ENCODE data around the gene SRPRA.
A peak's percentile ranks its signal among the peaks of the same experiment; 100 is the strongest.
"Not testable (repeated sequence)": the region's sequence is repeated elsewhere in the genome, so short reads cannot be mapped to it uniquely, and the experiment has no call there.

The SRPRA gene

DNA sequence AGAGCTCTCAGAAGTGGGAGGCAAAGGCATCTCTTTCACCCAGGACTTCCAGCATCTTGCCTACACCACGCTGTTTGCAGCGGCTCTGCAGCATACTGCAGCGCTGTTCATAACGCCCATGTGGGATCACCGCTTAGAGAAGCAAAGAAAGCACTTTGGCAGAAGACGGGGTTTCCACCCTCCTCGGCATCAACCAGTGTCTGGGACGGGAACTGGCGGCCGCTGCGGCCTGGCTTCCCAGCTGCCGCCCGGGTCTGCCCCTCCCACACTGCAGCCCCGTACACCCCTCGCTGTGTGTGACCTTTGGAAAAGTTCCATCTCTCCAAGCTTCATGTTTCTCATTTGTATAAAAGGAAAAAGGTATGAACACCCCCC, 13.7 kb upstream of the SRPRA start:
- DNase-seq, result no peak

DNA sequence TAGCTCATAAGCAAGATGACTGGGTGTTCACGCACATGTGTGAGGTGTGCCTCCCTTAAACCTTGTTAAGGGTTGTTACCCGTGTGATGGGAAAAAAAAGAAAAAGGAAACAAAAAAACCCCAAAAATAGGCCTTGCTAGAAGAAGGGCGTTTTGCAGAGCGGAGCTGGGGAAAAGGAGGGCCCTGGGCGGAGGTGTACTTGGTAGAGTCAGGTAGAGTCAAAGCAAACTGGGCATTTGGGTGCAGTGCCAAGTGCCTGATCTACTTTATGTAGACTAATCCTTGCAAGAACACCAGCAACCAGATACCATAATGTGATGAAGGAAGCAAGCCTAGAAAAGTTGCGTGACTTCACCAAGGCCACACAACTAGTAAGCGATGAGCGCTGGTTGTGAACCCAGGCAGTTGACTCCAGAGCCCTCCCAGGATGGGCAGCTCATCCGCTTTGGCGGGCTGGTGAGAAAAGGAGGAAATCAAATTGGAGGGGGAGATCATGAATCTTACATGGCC, 13.0 kb upstream of the SRPRA start:
- DNase-seq, result no peak

DNA sequence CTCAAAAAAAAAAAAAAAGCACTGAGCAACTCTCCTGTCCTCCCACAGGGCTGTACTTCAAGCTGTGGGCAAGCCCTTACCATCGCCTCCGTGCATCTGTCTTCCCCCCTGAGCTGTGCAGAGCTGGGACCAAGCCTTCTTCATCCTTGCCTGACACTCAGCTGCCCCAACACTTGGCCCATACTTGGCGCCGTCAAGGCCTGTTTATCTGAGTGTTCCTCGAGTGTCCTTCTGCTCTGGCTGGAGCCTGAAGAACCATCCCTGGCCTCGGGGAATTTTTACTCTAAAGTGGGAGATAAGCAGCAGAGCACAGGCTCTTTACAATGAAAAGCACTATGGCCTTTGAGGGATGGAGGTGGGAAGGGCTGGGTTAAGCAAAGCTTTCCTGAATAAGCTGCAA, 12.6 kb upstream of the SRPRA start:
- DNase-seq, result no peak

DNA sequence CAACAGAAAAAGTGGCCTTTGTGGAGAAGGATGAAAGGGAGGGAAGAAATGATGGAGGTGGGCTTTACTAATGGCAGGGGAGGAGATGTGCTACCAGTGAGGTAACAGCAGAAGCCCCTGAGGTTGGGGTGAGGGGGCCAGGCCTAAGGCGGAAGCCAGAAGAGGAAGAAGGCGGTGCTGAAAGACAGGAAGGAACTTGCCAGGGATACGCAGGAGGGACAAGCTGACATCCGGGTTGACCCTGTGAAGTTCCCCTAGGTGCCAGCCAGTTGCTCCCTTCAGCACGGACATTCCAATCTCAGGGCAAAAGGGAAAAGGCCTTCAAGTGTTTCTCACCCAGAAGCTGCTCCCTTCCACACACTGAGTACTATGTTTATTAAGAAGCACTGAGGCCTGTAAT, 11.9 kb upstream of the SRPRA start:
- DNase-seq, result peak; percentile 48

DNA sequence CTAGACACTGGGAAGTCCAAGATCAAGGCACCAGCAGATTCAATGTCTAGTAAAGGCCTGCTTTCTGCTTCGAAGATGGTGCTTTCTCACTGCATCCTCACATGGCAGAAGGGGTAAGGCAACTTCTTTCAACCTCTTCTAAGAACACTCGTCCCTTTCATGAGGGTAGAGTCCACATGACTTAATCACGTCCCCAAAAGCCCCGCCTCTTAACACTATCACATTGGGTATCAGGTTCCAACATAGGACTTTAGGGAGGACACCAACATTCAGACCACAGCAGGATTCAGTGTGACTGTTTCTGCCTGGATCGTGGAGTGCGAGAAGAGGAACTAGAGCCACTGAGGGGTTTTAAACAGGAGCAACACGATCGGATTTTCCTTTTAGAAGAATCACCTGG, 10.5 kb upstream of the SRPRA start:
- no peak for DNase-seq

DNA sequence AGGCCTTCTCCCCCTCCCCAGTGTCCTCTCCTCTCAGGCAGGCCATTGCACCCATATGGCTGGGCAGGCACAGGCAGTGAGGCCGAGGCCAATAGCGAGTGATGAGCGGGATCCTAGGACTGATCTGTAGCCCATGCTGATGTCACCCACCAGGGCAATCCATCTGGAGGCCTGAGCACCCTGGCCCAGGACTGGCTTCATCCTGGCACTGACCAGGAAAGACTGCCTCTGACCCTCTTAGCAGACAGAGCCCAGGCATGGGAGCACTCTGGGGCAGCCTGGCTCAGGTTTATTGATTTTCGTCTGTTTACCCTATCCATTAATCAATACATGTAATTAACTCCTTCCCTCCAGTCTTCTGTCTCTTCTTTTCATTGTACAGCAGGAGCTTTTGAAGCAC, 9.1 kb upstream of the SRPRA start:
- no peak for DNase-seq

DNA sequence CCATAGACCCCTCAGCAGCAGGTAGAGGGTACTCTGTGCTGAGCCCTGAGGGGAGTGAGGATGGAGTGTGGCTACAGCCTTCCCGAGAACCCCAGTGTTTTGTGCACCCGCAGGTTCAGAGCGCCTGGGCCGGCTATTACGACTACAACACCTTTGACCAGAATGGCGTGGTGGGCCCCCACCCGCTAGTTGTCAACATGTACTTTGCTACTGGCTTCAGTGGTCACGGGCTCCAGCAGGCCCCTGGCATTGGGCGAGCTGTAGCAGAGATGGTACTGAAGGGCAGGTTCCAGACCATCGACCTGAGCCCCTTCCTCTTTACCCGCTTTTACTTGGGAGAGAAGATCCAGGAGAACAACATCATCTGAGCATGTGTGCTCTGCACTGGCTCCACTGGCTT, 8.6 kb upstream of the SRPRA start:
- DNase-seq, result no peak

DNA sequence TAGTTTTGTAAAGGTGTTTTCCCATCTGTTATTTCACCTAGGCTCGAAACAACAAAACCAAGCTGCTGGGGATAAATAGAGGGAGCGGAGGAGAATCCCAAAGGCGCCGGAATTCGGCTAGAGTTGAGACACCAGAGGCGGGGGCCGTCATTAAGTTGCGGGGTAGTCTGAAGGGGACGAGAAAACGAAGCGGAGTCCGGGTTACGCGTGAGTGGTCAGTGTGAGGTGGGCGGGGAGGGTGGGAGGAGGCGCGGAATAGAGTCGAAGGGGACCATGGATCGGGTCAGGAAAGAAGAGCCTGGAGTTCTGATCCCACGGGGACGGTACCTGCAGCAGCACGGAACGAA, 361 bp downstream of the SRPRA start:
- no peak for DNase-seq

DNA sequence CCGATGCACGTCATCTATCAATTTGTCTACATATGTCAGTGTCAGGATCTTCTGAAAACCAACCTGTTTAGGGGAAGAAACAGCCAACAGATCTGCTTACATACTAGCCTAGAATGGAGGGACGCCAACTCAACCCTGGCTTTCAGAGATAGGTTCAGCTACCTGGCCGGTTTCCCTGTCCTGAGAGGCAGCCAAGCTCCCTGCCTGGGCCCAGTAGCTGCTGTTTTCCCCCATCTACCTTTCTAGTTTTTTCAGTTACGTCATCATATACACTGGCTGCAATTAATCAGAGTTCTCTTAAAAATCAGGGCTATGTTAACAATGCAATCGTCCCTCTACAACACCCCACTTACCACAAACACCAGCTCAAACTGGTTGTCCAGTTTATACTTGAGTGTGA, 1.0 kb downstream of the SRPRA start:
- no peak for DNase-seq

DNA sequence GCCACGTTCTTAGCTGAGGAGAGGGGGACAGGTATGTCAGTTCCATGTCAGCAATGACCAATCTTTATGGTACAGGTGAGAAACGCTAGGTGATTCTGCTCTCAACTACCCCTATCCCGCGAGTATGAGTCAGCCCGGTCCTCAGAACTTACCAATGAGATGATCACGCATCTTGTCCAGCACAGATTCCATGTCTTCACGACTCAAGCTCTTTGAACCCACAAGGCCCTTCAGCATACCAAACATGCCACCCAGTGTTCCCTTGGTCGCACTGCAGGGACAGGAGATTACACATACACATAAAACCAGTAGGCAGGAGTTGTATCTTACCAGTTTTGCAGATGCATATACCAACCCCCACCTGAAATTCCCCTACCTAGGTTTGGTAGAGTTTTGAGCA, 2.9 kb downstream of the SRPRA start:
- no peak for DNase-seq

DNA sequence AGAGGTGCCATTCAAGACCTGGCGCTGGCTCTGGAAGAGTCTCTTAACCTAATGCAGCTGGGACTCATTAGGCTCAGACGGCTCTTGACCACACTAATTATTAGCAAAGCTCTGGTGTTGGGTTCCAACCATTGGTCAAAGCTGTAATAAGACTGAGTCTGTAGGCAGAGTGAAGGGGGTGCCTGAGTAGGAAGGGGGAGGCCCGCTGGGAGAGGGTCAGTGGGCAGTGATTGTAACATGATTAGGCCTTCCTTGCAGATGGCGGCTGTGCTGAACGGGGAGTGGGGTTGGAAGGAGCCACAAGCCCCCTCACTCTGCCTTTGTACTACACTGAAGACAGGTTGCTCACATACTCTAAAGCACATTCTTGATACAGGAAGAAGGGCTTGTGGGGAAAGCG, 5.2 kb downstream of the SRPRA start:
- DNase-seq, result no peak

DNA sequence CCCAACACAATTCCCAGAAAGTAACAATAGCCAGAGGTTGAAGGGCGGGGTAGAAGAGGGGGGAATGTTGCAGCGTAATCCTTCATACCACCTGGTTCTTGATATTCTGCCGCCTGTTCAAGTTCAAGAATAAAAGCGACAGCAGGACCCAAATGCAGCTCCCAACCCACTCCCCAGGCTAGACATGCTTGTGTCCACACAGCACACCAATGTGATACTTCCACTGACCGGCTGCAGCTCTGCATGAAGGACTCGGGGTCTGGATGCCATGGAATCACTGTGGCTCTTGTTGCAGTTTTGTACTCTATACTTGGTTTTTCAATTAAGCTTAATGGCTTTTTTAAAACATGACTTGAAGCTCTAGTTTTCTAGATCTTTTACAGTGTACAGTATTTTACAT, 6.5 kb downstream of the SRPRA start:
- DNase-seq, result no peak

DNA sequence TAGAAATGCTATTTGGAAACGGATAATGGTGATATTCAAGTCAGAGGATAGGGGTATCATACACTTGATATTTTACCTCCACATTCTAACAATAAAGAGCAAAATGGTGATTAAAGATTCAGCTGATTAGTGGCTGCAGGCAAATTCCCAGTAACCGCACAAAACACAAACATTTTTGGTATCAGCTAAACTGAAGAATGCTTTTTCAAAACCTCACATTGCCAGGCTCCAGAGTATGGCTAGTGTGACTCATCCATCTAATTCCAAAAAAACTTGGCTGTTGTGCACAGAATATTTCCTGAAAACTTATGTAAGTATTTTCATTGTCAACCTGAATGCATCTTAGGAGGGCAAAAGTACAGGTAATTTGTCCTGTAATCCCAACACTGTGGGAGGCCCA, 10.9 kb downstream of the SRPRA start:
- DNase-seq, result no peak

DNA sequence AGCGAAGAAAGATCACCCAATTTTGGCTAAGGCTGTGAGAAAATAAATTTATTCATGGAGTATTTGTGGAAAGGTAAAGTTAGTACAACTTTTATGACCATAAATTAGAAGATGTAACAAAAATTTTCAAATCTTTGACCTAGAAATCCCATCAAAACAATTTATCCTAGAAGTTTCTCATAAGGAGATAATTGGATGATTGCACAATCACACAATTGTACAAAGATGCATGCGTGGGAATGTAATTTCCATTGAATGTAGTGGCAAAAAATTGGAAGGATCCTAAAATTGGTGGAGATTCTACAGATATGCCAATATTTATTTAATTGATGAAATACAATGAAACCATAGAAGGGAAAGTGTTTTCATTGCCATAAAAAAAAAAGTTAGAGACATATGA, 11.6 kb downstream of the SRPRA start:
- no peak for DNase-seq

DNA sequence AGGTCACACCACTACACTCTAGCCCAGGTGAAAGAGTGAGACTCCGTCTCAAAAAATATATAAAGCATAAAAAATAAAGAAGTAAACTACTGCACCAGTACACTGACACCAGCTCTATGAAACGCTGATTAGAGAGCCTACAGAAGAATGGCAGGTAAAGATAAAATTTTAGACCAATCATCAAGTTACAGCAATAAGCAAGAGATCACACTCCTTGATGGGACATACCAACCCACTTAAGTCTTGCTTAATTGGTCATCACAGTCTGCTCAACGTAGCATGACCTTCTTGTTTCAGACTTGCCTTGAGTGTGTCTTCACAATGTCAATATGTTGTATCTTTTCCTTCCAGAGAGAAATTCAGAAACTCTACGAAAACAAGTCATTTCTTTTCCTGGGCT, 12.5 kb downstream of the SRPRA start:
- DNase-seq, result no peak

DNA sequence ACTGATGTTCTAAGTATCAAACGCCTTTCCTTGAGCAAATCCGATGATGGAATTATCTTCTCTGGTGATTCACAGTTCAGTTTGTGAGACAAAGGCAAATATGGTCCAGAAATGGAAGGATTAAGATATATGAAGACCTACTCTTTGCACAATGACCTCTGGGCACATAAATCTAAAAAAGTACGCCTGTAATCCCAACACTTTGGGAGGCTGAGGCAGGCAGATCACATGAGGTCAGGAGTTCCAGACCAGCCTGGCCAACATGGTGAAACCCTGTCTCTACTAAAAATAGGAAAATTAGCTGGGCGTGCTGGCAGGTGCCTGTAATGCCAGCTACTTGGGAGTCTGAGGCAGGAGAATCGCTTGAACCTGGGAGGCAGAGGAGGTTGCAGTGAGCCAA, 13.2 kb downstream of the SRPRA start:
- not testable (repeated sequence) for DNase-seq

DNA sequence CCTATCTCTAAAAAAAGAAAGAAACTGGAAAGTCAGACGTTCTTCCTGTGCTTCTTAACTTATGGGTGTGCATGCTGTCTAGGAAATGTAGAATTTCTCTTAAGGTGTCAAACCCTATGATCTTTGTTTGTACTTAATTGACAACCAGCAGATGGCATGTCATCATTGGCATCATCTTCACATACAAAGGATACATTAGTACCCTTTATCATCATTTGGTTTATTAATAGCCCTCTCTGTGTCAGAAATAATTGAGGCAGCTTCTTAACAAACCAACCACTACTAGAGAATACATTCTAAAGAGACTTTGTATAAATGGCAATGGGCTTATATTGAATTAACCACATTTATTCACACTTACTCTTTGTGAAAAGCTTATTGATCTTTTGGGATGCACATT, 13.9 kb downstream of the SRPRA start:
- DNase-seq, result no peak

DNA sequence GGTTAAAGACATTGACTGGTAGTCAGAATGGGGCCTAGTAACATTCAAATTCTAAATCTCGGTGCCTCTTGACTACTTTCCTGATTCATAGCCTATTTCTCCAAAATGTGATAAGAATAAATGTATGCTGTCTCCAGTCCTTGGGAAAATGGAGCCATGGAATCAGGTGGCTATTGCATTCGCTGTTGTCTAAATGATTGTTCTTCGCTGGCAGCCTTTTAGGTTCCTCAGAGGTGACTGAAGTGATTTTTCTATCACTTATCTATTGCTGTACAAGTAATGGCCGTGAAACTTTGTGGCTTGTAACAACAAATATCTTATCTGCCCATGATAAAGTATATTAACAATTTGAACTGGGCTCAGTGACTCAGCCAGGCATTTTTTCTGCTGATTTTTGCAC, 15.4 kb downstream of the SRPRA start:
- no peak for DNase-seq

DNA sequence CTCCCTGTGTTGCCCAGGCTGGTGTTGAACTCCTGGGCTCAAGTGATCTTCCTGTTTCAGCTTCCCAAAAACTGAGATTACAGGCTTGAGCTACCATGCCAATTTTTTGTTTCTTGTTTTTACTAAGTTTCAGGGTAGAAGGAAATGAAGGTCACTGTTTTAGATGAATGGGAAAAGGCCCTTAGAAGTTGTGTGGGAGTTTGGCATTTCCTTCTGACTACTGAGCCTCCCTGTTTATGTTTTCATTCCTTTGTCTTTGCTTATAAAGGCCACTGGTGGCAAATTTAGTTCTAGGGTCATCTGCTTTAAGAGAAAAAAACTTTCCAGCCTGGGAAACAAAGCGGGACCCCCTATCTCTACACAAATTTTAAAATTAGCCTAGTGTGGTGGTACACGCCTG, 22.1 kb downstream of the SRPRA start:
- no peak for DNase-seq

DNA sequence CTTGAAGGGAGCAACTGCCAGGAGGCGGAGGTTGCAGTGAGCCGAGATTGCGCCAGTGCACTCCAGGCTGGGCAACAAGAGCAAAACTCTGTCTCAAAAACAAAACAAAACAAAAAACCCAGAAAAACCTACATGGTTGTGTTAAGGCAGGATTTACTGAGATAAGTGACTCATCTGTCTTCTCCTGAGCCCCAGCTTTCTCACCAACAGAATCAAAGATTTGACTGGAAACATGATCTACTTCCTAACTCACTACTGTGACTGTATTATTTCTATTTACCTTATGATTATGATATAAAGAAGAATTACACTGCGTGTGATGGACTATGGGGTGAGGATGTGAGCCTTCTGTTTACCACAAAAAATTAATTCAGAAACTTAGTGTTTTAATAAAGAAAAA, 35.3 kb downstream of the SRPRA start:
- DNase-seq, result no peak

DNA sequence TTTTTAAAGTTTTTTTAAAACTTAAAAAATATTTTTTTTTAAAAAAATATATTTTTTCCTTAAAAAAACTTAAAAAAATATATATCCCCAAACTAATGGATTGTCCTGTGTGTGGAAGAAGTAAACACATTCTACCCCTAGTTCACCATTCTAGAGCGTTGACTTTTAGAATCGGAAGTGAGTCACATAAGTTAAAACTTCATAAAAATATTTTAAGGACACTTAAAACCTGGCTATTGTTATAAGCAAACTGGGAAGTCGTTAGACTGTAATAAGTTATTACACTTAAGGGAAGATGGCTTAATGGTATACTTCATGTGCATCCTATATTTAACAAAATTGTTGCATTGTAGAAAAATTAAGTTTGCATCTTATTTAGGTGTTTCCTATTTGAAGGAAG, 36.0 kb downstream of the SRPRA start:
- DNase-seq, result no peak

DNA sequence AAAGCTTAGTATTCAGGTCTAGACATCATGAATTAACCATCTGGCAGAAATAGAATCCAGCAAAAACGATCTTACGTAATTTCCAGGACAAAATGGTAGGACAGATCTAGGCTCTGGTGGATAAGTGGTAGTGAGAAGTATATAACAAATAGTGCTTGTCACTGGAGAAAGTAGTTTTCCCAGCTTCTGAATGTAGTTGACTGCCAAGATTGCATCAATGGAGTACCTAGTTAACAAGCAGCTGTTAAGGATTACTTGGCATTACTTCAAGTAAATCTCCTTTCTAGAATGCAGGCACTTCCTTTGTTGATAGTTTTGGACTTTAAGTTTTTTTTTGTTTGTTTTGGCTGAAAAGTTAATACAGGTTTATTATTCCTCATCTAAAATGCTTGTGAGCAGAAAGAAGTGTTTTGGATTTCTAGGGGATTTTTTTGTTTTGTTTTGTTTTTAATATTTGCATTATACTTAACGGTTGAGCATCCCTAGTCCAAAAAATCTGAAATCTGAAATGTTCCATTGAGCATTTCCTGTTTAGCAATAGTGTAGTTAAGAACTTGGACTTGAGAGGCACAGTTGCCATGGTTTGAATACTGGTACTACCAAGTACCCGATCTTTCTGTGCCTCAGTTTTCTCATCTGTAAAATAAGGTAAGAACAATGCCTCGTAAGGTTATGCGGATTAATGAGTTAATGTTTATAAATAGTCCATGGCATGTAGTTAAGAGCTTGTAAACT, 36.8 kb downstream of the SRPRA start:
- no peak for DNase-seq

DNA sequence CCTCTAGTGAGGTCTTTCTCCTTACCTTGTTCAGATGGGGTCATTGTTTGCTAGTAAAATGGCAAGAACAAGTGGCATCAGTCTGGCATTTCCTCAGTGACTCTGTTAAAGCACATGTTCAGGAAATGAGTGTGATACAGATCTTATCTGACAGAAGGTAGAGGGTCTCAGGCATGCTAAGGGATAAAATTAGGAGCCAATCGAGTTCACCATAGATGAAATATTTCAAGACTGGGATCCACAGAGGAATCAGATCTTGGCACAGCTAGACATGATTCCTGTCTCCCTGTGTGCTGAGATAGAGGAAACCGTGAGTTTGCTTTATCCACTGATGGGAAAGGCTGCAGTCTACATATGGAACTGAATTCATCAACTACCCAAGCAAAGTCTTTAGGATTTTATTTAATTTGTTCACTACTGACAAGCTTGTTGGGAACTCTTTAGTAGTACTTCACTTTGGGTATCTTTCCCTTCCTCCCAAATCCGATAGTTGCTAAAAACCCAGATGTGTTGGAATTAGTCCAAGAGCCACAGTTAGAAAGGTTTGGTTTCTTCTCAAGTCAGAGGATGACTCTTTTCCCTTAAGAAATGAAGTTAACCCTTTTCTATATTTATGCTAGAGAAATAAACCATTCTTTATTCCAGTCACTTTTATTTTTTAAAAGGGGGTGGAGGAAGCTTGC, 38.7 kb downstream of the SRPRA start:
- DNase-seq, result no peak

DNA sequence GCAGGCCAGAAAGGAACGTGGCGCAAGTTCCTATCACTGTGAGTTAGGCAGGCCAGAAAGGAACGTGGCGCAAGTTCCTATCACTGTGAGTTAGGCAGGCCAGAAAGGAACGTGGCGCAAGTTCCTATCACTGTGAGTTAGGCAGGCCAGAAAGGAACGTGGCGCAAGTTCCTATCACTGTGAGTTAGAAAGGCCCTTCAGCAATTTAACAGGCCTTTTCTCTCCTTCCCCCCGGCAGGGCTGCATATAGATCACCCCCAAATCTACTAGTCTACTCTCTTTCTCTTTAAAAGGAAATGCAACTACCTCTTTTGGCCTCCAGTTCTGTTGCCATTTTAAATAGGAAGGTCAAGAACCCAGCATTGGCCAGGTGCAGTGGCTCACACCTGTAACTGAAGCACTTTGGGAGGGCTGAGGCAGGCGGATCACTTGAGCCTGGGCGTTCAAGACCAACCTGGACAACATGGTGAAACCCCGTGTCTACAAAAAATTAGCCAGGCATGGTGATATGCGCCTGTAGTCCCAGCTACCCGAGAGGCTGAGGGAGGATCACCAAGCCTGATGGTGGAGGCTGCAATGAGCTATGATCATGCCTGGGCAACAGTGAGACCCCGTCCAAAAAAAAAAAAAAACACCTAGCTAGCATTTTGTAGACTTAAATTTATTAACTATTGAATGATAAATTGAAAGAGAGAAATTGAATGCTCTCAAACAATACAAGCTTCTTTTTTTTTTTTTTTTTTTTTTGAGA, 42.2 kb downstream of the SRPRA start:
- no peak for DNase-seq
